Transverse colon (tissue), 4 donors: ENCODE results near the gene COL11A2. TPM values are rescaled to one million over a fixed set of nuclear protein-coding genes. Genes with fewer than 3 reads are reported as not detected.

Source experiments
- DNase-seq: peaks from one replicate; pipeline ENCODE4 v3.0.0-alpha.2; 2019
- H3K27ac ChIP-seq, 4 donors: fragments of 200-600 bp; sonication (generic); 2 replicates each; pipeline ENCODE4 v1.5.1; 2016 to 2018; ENCODE audit warnings: inconsistent platforms in 4 of 4
- H3K27me3 ChIP-seq: fragments of 200-600 bp; sonication (generic); 2 replicates; pipeline ENCODE4 v1.5.1; 2017; ENCODE audit warnings: inconsistent platforms
- H3K36me3 ChIP-seq, 4 donors: fragments of 200-600 bp; sonication (generic); 2 replicates each; pipeline ENCODE4 v1.5.1; 2017 to 2019; ENCODE audit warnings: inconsistent platforms in 4 of 4
- H3K4me1 ChIP-seq, 4 donors: fragments of 200-600 bp; sonication (generic); 2 replicates each; pipeline ENCODE4 v1.5.1; 2017 to 2020; ENCODE audit warnings: inconsistent platforms in 4 of 4
- H3K4me3 ChIP-seq, 4 donors: fragments of 200-600 bp; sonication (generic); 1 replicate in 1 of 4; 2 replicates in 3 of 4; pipeline versions ENCODE4 v1.5.1 to v1.6.1; 2017 to 2019; ENCODE audit warnings: inconsistent platforms in 4 of 4
- H3K9me3 ChIP-seq, 2 donors: fragments of 200-600 bp; sonication (generic); 2 replicates each; pipeline ENCODE4 v1.5.1; 2017 to 2019; ENCODE audit warnings: inconsistent platforms in 2 of 2
- EP300 ChIP-seq: sonication (generic); formaldehyde crosslinking; IDR thresholded peaks from one replicate; pipeline ENCODE4 v1.6.1; 2017; ENCODE audit warnings: antibody characterized with exemption, low read depth
- POLR2A ChIP-seq: fragments of 450-650 bp; IDR thresholded peaks from one replicate; pipeline ENCODE4 v1.6.1; 2016; ENCODE audit warnings: antibody characterized with exemption, mild to moderate bottlenecking, moderate library complexity
- POLR2AphosphoS5 ChIP-seq, 3 donors: sonication (generic); formaldehyde crosslinking; IDR thresholded peaks; one replicate each; pipeline ENCODE4 v1.6.1; 2016; ENCODE audit warnings: antibody characterized with exemption in 3 of 3
- WGBS, 2 donors: methylation state at CpG; one replicate each; pipeline ENCODE4 v1.1.5; 2018; ENCODE audit warnings: low coverage in 1 of 2; 5-methylcytosine and 5-hydroxymethylcytosine counted together
- in situ Hi-C, 4 donors: fragments of 200-750 bp; cut with MboI; loops; one replicate each; pipeline versions ENCODE4 v1.15.0 to v1.15.1; 2017; ENCODE audit warnings: low sequenced_read_pairs in 3 of 4, low pct_ligation_motif_present in 1 of 4, low pct_unique_long_range_greater_than_20kb in 1 of 4
- intact Hi-C: fragments of 100-400 bp; cut with DNase I; formaldehyde crosslinking; loops from one replicate; pipeline ENCODE4 v1.15.1; 2023; ENCODE audit warnings: low total_unique reads
- total RNA-seq, 4 donors: library from RNA; depleted of rRNA; stranded (reverse); fragments of >200 nt; gene quantifications; one replicate each; pipeline ENCODE4 v1.1.0, GENCODE V29; 2016
- TF ChIP-seq, protein P1 (sequence below), 5 experiments: fragments of 200-600 bp in 3 of 5; fragments of 450-650 bp in 2 of 5; sonication (generic) in 3 of 5; IDR thresholded peaks; 1 replicate in 2 of 5; 2 replicates in 3 of 5; pipeline ENCODE4 v1.5.1; 2016 to 2017; ENCODE audit warnings: antibody characterized with exemption in 5 of 5, inconsistent platforms in 3 of 5, mild to moderate bottlenecking in 2 of 5, moderate library complexity in 1 of 5

COL11A2 gene
- total RNA-seq, 4 donors from 2014 or later: 0.14 to 0.79 (median 0.75) TPM; not detected in 1

DNA sequence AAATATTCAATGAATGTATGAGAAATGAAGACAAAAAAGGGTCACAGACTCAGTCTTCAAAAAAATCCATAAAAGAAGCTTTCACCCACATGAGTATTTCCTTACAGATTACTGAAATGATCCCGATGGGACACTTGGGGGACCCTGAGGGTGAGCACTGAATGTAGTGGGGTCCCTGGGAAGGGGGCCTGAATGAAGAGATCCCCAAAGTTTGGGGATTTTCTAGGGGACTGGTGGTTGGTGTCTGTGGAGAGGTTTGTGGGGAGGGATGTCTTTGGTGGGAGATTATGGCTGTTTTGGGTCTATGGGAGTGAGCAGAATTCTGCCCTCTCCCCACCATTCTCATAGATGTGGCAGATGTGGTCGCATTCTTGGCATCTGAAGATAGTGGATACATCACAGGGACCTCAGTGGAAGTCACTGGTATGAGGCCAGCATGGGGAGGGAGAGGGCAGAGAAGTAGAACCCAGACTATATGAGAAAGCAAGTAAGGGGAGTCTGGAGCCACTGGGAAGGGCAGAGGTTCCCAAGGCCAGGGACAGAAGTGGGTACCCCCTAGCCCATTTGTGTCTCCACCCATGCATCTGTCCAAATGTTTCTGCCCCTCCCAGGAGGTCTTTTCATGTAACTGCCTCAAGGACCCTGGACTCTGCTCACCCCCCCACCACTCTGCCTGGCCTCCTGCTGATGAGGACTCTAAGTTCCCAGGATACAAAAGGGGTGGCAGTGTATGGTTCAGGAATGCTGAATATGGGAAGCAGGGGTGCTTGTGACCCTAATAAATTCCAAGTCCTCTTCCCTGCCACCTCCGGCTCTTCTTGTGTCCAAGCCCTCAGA, 14.0 kb upstream of the COL11A2 start:
- H3K9me3 ChIP-seq: no peaks in the 10 kb centered on the region
- intact Hi-C loops: no loop called here
- DNase-seq: no peak
- TF ChIP-seq POLR2AphosphoS5 (IDR thresholded peaks at IDR 0.05) (no peak), POLR2A (no peak), EP300 (no peak)
- TF ChIP-seq, protein P1, sequence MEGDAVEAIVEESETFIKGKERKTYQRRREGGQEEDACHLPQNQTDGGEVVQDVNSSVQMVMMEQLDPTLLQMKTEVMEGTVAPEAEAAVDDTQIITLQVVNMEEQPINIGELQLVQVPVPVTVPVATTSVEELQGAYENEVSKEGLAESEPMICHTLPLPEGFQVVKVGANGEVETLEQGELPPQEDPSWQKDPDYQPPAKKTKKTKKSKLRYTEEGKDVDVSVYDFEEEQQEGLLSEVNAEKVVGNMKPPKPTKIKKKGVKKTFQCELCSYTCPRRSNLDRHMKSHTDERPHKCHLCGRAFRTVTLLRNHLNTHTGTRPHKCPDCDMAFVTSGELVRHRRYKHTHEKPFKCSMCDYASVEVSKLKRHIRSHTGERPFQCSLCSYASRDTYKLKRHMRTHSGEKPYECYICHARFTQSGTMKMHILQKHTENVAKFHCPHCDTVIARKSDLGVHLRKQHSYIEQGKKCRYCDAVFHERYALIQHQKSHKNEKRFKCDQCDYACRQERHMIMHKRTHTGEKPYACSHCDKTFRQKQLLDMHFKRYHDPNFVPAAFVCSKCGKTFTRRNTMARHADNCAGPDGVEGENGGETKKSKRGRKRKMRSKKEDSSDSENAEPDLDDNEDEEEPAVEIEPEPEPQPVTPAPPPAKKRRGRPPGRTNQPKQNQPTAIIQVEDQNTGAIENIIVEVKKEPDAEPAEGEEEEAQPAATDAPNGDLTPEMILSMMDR (IDR thresholded peaks at IDR 0.05): no peak
- in situ Hi-C loops: no loop called here
- H3K4me1 ChIP-seq: peaks cover 21 to 56% (median 43%) of the 10 kb centered on the region in 4 donors
- peaks cover 0 to 17% (median 1%) of the 10 kb centered on the region in 4 donors for H3K36me3 ChIP-seq
- no peaks in the 10 kb centered on the region for H3K27me3 ChIP-seq
- no peak overlapping the region for H3K27ac ChIP-seq
- H3K4me3 ChIP-seq: no peak overlapping the region
- 84 to 88% methylated on average over 2 to 3 of the region's 3 CpGs for WGBS, 2 donors

GRCh38 chr6:33205191-33206026, 13.1 kb upstream of the COL11A2 start:
- intact Hi-C loops (no loop called here), in situ Hi-C loops (no loop called here)
- peaks cover 21 to 57% (median 43%) of the 10 kb centered on the region in 4 donors for H3K4me1 ChIP-seq
- no peaks in the 10 kb centered on the region for H3K27me3 ChIP-seq
- peak overlapping the region; percentile 24 to 83 (median 66) for H3K4me3 ChIP-seq
- WGBS, 2 donors: 47 to 81% methylated on average over 6 to 17 of the region's 17 CpGs
- no peak for DNase-seq
- H3K27ac ChIP-seq: peak overlapping the region; percentile 76 to 88 (median 80)
- H3K36me3 ChIP-seq: peaks cover 0 to 14% (median 1%) of the 10 kb centered on the region in 4 donors
- H3K9me3 ChIP-seq: no peaks in the 10 kb centered on the region
- no peak for TF ChIP-seq EP300
- no peak for TF ChIP-seq POLR2A
- TF ChIP-seq, protein P1 (IDR thresholded peaks at IDR 0.05): no peak
- TF ChIP-seq POLR2AphosphoS5 (IDR thresholded peaks at IDR 0.05): no peak

- H3K27me3 ChIP-seq: no peaks in the 10 kb centered on the region
- H3K27ac ChIP-seq: peak within 1 kb of the TSS; percentile 76 to 88 (median 80)
- TF ChIP-seq POLR2A: peak; percentile 56
- peak; percentile 14 to 74 (median 54) for TF ChIP-seq POLR2AphosphoS5 (IDR thresholded peaks at IDR 0.05)
- TF ChIP-seq EP300: no peak
- TF ChIP-seq, protein P1 (IDR thresholded peaks at IDR 0.05): no peak
- H3K36me3 ChIP-seq: peaks cover 0 to 6% (median 1%) of the 10 kb centered on the region in 4 donors
- 0% methylated on average over 2 to 37 of the region's 48 CpGs for WGBS, 2 donors
- peak; percentile 97 for DNase-seq
- H3K4me3 ChIP-seq: peak within 1 kb of the TSS; percentile 24 to 83 (median 66)
- H3K4me1 ChIP-seq: peaks cover 21 to 57% (median 44%) of the 10 kb centered on the region in 4 donors
- intact Hi-C loops: no loop called here
- no peaks in the 10 kb centered on the region for H3K9me3 ChIP-seq
- in situ Hi-C loops: no loop called here
Measured at GRCh38 chr6:33204415-33205190, 12.3 kb upstream of the COL11A2 start, which contains the start of gene HSD17B8. Gene HSD17B8 (plus strand): TSS chr6:33204655. CDS start chr6:33204669, 14 bp downstream.
